ENCODE results near the gene IPP.
"Not testable (repeated sequence)": the region's sequence is repeated elsewhere in the genome, so short reads cannot be mapped to it uniquely, and the experiment has no call there.

IPP gene

GRCh38 chr1:45679123-45679522 lies 71.3 kb downstream of the IPP start:
- DNase-seq, result no peak

- no peak for DNase-seq
Measured at GRCh38 chr1:45678489-45678888, 72.0 kb downstream of the IPP start.

- DNase-seq, result no peak
Measured at GRCh38 chr1:45677751-45678245, 72.7 kb downstream of the IPP start.

GRCh38 chr1:45676553-45676952 lies 73.9 kb downstream of the IPP start:
- not testable (repeated sequence) for DNase-seq

DNA sequence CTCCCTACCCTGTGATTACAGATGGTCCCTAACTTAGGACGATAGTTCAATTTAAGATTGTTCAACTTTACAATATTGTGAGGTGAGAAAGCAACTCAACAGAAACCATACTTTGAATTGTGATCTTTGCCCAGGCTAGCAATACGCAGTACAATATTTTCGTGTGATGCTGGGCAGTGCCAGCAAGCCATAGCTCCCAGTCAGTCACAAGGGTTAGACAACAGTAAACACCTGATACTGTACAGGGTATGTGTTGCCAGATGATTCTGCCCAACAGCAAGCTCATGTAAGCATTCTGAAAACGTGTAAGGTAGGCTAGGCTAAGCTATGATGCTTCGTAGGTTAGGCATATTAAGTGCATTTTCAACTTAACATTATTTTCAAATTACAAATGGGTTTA lies 76.0 kb downstream of the IPP start:
- no peak for DNase-seq

- DNase-seq, result no peak
Measured at GRCh38 chr1:45673956-45674355, 76.5 kb downstream of the IPP start.

DNA sequence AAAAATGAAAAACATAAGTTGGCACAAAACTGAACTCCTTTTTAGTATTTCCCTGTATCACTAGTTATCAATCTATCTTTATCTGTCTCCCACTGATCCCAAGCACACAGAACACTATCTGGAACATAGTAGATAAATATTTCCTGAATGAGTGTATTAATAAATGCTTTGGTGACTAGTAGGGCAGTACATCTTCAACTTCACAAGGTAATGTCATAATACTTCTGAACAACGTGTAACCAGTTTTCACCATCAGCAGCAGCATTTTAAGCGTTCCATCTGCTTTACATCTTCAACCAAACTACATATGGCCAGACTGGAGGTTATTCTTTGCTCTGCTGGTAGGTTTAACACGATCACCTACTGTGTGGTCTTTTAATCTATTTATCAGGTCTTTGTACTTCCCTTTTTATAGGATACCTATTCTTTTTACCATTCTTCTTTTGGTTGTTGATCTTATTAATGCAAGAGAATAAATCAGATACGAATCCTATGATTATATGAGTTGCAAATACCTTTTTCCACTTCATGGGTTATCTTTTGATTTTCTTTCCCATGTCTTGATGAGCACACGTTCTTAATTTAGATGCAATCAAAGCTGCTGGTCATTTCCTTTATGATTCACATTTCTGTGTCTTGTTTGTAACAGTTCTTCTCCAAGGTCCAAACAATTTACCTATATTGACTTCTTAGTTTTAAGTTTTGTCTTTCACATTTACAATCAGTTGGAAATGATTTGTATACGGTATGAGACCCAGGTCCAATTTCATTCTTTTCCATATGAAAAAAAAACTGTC lies 80.4 kb downstream of the IPP start:
- no peak for DNase-seq

DNA sequence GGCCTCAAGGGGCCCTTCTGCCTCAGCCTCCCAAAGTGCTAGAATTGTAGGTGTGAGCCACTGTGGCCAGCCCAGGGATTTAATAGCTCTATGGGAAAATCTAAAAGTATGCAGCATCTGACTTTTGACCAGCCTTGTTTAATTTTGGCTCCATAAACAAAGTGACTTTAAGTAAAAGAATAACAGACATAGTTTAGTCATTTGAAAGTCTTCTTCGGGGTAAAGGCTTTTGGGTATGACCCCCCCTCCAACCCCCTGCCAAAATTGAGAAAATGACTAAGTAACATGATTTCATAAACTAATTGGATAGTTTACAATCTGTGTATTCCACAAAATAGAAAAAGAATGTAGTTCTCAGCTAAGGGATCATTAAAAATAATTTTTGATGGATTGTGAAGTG lies 81.1 kb downstream of the IPP start:
- DNase-seq, result no peak

- DNase-seq, result no peak
Measured at GRCh38 chr1:45668526-45668925, 81.9 kb downstream of the IPP start.

DNA sequence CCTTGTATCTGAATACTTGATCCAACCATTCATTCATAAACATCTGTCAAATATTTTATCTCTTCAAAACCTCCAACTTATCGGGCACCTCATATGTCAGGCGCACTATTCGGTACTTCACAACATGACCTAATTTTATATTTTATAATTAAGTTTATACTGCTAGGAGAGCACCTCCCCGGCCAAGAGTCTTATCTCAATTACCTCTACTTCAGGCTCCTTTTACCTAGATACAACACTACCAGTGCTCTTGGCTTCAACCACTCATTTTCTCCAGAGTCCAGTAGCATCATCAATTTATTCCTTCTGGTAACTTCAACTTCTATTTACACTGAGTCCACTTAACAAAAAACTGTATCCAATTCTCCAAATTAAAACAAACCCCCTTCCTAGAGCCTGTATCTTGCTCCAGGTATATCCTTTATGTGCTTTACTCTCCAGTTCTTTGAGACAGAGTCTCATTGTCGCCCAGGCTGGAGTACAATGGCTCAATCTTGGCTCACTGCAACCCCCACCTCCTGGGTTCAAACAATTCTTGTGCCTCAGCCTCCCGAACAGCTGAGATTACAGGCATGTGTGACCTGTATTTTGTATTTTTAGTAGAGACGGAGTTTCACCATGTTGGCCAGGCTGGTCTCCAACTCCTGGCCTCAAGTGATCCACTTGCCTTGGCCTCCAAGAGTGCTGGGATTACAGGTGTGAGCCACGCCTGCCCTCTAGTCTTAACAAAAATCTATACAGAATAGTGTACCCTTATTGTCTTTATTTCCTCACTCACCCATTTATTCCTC lies 82.9 kb downstream of the IPP start:
- DNase-seq, result no peak

- no peak for DNase-seq
Measured at GRCh38 chr1:45666836-45667235, 83.6 kb downstream of the IPP start.

GRCh38 chr1:45660336-45660735 lies 90.1 kb downstream of the IPP start:
- no peak for DNase-seq

DNA sequence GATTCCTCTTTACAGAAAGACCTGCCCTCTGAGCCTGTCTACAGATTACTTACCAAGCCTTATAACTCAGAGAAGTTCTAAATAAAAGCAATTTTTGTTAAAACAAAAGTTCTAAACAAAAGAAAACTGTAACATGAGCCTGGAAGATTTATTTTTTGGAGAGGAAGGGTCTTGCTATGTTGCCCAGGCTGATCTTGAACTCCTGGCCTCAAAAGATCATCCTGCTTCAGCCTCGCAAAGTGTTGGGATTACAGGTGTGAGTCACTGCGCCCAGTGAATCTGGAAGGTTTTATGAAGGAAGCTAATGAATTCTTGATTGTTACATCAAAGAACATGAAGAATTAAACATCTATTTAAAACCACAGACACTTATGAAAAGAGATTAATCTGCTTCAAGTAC lies 91.2 kb downstream of the IPP start:
- no peak for DNase-seq

DNA sequence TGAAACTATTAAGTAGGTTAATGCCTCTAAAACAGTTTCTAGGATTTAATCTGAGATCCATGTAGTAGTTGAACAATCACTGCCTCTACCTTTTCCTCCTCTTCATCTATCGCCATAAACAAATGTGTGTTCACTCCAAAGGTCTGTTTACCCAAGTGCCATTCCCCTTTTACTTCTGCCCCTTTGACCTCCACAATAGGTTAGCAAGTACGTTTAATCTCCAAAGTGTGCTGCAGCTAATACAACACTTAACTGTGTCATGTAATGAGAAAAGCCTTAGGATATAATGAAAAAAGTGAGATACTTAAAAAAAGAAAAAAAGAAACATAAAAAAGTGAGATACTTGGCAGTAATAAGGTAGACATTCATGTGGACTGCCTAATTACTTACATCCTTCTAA lies 92.3 kb downstream of the IPP start:
- no peak for DNase-seq

DNA sequence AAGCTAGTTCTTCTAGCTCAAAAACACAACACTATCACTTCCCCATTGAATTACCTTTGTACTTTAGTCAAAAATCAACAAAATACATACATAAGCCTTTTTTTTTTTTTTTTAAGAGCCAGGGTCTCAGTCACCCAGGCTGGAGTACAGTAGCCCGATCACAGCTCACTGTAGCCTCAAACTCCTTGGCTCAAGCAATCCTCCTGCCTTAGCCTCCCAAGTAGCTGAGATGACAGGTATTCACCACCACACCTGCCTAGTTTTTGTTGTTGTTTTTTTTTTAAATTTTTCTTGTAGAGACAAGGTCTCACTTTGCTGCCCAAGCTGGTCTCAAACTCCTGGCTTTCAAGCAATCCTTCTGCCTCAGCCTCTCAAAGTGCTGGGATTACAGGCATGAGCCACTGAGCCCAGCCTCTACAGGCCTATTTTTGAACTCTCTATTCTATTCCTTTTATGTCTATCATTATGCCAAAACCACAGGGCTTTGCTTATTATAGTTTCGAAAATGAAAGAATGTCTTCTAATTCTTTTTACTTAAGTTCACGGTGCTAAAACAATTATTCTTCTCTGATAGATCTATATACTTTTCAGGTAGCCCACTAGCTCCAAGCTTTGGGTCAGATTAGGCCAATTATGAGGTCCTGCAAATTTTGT lies 93.8 kb downstream of the IPP start:
- no peak for DNase-seq

DNA sequence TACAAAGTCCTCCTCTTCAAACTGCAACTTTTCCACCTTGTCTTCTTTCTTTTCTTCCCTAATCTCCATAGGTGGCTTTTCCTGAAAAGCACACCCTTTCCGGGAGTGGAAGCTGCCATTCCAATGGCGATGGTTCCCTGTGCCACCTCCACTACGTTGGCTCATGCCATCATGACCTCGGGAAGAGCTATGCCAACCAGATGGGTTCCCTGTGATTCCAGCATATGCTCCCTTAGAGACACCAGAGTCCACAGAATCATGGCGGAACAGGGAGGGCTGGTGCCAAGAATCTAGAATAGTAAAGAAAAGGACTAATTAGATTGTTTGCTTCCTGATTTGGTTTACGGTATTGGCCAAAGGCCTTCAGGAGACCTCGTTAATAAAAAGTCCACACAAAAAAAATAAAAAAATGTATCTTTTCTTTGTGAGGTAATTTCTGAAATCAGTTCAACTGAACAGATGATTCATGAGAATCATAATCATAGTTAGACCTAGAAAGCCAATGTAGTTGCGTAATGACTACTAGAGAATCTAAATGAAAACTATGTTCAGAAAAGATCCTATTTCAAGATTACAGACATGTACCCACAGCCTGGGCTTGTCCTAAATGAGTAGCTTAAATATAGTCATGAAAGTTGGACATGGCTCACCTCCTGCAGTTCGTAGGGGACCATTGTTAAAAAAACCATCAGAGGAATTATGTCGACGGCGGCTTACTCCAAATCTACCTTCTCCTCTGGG lies 95.7 kb downstream of the IPP start:
- DNase-seq, result no peak

All from stimulated activated CD4-positive, alpha-beta T cell treated with anti-CD3 and anti-CD28 coated beads, Interleukin-4, amount 100 ng/mL, for 1 hour (primary cell).